T-helper 2 cell (primary cell): ENCODE results near the gene TRPC6.
"Not testable (repeated sequence)": the region's sequence is repeated elsewhere in the genome, so short reads cannot be mapped to it uniquely, and the experiment has no call there.

Experiments used
- DNase-seq, 5 experiments: peaks; one replicate each; pipeline versions ENCODE4 v3.0.0 to v3.0.0-alpha.2; 2012 to 2022

TRPC6 gene

DNA sequence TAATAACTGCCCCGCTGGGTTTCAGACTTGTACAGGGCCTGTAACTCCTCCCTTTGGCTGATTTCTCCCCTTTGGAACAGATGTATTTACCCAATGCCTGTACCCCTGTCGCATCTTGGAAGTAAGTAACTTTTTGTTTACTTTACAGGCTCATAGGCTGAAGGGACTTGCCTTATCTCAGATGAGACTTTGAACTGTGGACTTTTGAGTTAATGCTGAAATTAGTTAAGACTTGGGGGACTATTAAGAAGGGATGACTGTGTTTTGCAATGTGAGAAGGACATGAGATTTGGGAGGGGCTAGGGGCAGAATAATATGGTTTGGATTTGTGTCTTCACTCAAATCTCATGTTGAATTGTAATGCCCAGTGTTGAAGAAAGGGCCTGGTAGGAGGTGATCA, 62.0 kb downstream of the TRPC6 start:
- no peak for DNase-seq

DNA sequence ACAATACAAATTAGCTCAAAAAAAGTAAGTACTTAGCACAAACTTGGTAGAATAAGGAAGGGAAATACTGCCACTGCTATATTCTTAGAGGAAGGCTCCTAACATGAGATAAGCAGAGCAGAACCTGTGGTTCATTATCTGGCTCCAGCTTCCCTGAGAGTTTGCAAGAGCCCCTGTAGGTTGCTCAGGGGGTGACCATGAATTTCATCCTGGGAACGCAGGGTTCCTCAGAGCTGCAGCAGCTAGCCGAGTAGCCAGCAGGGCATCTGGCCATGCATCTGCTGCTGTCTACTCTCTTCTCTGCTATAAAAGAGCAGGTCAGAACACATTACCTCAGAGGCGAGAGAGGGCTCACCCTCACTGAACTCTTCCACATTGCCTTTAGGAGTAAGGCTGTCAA, 67.3 kb downstream of the TRPC6 start:
- no peak for DNase-seq

DNA sequence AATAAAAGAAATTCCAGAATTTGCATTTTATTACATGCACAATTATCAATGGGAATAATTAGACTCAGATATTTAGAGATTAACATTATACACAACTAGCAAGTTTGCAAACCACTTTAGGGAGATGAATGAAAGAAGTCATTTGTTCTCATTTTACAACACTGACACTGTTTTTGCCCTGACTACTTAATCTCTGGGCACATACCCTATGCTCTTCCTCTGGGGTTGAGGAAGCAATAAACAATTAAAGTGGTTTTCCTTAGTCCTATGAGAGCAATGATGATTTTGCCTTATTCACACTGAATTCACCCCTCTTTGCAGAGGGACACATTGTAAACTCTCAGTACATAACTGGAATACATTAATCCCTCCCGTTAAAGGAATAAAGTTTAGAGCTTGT, 72.7 kb downstream of the TRPC6 start:
- DNase-seq = no peak

DNA sequence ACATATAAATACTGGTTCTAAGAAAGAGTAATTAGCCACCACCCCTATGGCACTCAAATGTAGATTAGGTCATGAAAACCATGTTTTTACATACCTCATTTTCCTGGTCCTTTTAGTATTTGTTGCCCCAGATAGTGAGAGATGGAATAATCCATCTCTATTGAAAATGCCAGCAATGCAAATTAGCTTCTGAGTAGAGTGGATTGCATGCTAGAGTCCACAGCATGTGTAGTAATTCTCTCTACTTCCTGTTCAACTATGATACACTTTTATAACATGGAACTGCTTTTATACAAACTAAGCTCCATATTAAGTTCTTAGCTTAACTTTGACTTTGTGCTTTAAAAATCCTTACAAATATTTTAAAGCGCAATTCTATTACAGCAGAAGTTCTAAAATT, 73.2 kb downstream of the TRPC6 start:
- no peak for DNase-seq

DNA sequence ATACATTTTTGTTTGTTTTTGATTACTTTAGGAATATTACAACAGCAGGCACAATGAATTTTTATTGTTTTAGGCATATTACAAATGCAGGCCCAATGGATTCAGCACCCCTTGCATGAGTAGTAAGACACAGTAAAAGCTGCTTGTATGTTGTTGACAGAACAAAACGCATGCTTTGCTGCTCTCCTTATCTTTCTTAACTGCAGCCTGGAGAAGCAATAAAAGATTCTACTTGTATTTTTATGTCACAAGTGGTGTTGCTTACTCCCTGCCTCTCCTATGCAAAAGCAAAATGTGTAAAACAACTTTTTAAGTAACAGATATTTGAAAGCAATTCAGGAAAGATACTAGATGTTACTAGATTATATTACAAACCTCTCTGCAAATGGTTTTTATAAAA, 73.9 kb downstream of the TRPC6 start:
- DNase-seq = no peak

DNA sequence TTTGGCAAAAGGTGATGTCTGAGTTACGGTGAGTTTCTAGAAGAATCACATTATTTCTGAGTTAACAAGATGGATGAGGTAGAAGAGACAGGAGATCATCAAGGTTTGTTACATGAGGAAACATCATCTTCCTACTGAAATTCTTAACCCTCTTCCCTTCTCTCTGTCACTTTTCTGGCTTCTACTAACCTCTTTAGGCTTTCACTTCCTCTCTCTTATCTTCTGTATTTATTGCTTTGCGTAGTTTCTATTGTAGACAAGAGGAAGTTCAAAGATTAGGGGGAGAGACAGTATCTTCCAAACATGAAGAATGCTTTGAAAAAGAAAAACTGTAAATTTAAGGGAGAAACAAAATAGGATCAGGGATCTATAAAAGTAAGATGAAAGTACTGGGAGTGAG, 75.4 kb downstream of the TRPC6 start:
- DNase-seq = no peak

DNA sequence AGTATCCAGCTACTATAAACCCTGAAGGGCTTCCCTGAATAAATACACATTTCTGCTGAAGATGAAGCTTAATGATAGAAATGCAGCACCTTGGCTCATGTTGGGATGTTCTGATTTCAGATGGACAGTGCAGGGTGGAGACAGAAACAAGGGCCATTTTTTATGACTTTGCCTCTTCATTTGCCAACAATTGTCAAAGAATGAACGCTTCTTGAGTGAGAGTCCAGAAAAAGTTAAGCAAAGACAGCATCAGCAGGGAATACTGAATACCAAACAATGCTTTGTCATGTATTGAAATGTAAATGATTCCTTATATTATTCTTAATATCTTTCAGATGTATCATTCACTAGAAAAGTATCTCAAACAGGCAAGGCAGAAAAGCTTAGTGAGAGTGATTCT, 84.9 kb downstream of the TRPC6 start:
- no peak for DNase-seq

DNA sequence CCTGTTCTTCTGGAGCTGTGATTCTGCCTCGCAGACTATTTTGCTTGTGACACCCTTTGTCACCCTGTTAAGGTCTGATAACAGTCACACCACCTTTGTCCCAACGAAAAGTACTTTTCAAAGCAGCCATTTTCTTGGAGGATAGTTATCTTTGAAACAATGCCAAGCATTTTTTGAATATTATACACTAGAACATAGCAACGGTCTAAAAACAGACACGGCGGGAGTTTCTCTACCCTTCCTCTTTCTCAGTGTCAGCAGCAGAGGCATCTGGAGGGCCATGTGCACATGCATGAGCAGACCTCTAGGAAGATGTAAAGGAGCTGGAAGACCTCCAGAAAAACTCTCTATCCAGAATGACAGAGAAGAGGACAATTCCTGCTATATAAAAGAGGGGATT, 86.5 kb downstream of the TRPC6 start:
- no peak for DNase-seq

DNA sequence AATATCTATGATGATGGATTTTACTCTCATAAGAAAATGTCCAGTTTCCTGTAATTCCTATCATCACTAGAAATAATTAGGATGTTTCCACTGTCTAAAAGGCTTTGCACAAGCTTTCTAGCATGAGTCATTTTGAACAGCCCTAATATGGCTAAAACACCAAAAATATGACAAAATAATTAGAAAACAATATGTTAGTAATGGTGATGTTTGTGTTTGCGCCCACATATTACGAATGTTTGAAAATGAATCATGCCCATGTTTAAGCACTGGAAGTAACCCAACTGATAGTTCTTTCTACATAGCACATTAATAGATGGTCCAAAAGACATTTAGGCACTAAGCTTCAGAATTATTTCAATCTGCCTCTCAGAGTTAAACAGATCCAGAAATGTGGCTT, 96.0 kb downstream of the TRPC6 start:
- no peak for DNase-seq

DNA sequence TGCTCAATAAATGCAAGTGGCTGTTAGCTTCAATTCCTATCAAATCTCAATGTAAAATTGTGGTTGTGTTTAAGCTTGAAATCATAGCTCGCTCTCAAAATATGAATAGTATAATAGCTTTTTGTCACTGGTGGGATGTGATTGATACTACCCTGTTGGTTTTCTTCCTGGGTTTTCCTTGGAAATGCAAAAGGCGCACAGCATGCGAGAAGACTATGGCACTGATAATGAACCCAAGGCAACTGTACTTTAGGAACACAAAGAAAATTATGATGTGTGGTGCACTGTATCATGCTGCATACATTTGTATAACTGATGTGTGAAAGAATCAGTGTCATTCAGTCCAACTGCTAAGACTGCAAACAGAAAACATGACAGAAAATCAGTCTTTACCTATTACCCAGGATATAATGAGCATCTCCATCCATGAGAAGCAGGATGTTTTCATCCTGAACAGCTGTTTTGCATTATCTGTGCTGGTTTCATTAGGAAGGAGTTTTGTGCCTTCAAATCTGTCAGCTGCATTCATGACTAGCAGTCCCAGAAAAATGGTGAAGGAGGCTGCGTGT, 101.2 kb downstream of the TRPC6 start:
- DNase-seq = no peak

DNA sequence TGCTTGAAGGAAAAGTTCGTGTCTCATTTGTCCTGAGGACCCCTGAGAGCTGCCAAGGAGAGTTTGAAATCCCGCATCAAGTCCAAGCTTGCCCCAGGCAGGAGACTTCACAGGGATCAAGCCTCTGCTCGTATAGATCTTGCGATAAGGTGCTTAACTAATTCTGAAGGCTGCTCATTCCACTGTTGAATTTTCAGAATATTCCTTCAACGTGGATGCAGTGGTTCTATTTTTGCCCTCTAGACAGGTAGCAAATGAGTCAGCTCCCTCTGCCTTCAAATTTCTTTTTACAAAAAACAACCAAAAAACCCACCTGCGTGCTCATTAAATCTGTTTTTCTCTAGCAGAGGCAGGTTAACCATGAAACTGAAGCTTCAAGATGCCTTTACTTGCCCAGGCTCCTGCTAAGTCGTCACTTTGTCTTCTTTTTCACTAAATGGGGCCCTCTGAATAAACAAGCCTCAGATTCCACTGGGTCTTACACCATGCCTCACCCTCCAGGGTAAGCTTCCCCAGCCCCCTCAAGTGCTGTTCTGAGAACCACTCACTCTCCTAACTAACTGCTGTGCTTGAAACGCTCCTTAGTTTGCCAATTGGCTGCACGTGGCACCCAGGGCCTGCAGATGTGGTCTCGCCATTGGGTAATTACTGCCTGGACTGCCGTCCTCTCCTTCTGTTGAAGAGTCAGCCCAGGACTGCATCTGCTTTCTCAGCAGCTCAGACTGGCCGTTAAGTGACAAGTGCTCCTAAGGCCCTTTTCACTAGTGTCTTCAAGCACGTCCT, 105.0 kb downstream of the TRPC6 start:
- DNase-seq = no peak

DNA sequence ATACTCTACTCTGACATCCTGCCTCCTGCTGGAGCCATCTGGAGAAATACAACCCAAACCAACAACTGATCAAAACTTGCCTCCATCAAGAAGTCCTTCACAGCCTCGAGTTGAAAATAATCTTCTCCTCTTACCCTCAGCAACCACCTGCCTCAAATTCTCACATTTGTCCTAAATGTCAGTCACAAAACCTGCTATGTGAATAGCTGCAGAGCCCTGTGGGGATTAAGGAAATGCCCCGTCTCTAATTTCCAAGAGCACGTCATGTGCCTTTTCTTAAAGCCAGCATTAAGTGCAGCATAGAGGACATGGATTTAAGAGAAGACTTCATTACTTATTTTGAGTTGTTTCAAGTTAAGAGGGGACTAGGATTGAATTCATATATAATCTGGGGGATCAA, 105.9 kb downstream of the TRPC6 start:
- no peak for DNase-seq

DNA sequence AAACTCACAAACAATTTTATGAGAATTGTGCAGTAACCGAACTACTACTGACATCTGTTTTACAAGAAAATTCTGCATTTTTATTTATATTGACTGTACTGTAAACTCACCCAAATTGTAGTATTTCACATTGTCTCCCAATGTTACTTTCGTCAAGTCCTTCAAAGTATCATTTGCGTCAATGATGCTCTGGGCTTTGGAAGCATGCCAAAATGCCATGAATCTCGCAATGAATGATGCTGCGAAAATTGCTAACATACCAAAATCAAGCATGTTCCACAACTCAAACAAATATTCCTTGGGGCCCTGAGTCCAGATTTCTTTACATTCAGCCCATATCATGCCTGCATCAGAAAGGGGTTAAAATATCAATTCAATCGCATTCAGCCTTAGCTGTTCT, 107.6 kb downstream of the TRPC6 start:
- no peak for DNase-seq

DNA sequence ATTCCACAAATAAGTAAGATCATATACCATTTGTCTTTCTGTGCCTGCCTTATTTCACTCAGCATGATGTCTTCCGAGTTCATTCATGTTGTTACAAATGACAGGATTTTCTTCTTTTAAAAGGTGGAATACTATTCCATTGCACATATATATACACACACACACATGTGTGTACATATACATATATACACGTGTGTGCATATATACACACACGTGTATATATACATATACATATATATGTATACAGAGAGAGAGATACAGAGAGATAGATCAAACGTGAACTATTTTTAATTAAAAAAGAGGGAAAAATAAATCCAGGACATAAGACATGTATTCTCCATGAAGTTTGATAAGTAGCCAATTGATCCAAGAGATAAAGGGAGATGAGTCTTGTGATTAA, 108.1 kb downstream of the TRPC6 start:
- DNase-seq = no peak

DNA sequence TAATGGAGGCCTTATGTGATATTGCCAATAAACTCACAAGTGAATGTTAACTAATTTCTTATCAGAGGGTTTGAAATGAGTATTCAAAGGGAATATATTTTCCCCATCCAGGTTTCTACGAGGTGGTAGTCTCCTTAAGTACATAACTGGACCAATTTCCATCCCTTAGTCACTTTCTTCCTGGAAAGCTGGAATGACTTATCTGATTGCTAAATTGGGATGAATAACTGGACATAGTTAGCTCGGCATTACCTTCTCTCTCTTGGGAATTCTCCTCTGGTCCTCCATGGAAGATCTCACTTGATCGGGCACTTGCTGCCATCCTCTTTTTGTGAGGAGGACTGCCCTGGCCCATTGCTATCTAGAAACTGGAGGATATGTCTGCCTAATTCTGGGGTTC, 109.1 kb downstream of the TRPC6 start:
- DNase-seq = no peak

DNA sequence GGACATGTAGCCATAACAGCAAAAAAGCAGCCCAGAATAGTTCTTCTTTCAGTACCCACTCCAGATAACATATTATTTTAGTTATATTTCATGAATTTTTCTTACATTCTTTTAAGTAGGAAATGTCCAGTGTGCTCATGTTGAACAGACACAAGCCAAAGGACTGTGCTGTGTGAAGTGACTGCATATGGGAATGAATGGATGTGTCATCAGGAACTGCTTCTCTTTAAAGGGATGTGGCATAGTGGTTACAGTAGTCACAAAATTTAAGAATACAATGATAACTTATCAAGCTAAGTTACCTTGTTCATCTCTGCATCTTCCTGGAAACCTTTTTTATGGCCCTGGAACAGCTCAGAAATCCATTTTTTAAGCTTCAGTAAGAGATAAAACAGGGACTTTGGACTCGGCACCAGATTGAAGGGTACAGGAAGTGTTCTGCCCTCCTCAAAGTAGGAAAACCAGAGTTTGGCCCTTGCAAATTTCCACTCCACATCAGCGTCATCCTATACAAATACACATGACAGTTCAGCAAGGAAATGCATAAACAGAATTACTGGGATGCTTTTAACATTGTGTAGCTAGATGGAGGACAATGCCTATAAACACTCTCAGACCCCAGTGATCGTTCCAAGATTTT, 112.8 kb downstream of the TRPC6 start:
- no peak for DNase-seq

DNA sequence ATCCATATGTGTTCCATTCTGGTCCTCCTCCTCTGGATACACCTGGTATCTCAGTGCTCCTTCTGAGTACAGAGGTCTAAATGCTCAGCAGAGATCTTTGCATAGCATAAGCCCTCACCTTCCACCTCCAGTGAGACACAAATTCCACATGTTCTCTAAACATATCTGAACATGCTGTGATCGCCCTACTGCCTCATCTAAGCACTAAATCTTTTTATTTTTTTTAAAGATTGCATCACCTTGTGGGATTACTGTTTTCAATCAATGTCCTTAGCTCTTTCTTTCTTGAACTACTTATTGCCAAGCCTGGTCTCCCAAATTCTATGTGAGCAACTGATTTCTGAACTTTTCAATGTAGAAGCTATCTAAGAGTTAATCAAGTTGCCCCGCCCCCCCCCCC, 113.4 kb downstream of the TRPC6 start:
- DNase-seq = no peak

DNA sequence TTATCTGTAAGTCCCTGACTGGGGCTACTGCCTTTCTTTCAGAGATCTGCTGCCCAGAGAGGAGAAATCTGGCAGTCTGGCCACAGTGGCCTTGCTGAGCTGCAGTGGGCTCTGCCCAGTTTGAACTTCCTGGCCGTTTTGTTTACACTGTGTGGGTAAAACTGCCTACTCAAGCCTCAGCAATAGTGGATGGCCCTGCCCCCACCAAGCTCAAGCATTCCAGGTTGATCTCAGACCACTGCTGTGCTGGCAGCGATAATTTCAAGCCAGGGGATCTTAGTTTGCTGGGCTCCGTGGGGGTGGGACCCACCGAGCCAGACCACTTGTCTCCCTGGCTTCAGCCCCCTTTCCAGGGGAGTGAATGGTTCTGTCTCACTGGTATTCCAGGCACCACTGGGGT, 117.5 kb downstream of the TRPC6 start:
- no peak for DNase-seq

DNA sequence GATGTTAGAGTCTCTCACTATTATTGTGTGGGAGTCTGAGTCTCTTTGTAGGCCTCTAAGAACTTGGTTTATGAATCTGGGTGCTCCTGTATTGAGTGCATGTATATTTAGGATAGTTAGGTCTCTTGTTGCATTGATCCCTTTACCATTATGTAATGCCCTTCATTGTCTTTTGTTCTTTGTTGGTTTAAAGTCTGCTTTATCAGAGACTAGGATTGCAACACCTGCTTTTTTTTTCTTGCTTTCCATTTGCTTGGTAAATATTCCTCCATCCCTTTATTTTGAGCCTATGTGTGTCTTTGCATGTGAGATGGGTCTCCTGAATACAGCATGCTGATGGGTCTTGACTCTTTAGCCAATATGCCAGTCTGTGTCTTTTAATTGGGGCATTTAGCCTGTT, 119.4 kb downstream of the TRPC6 start:
- not testable (repeated sequence) for DNase-seq

DNA sequence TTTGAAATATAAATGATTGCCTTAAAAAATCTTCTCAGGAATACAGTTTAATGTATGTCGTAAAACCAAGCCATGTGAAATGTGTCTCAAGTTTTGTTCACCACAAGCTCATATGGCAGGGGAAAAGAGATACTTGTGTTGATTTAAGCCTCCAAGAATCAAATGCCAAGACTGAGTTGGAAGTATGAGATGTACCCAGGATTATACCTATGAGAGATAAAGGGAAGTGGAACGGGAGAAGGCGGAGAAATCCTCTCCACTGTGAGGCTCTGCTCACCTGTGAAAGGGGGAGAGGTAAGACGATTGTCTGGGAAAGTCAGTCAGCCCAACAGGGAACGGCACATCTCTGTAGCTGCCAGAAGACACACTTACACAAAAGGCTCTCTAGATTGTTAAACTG, 124.8 kb downstream of the TRPC6 start:
- DNase-seq = no peak

DNA sequence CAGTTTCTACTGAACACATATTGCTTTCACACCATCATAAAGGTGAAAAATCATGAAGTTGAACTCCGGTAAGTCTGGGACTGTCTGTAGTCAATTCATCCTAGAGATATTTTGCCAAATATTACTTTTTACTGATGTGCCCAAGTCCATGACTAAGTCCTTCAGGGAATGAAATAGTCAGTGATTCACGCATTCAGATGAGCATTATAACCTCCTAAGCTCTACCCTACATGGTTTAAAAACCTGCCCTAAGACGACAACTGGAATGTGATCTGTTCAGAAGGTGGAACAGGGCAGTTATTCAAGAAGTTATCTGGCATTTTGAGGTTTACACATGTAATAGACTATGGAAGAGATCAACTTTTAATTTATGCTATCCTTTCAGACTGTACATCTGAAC, 125.6 kb downstream of the TRPC6 start:
- no peak for DNase-seq

DNA sequence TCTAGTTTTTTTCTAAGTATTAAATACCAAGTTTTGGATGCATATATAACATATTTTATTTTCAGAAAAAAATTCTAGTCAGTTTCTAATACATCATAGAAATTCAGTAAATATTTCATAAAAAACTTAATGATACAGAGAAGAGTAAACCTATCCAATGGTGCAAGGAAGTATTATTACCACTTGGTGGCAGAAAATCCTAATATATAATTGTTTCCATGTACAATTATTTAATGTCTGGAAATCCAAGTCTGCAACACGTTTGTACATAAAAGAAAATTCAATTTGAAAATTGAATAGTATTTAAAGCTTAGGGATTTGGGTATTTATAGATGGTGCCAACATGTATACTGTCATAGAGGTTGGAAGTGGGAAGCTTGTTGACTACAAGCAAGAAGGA, 127.0 kb downstream of the TRPC6 start:
- no peak for DNase-seq

DNA sequence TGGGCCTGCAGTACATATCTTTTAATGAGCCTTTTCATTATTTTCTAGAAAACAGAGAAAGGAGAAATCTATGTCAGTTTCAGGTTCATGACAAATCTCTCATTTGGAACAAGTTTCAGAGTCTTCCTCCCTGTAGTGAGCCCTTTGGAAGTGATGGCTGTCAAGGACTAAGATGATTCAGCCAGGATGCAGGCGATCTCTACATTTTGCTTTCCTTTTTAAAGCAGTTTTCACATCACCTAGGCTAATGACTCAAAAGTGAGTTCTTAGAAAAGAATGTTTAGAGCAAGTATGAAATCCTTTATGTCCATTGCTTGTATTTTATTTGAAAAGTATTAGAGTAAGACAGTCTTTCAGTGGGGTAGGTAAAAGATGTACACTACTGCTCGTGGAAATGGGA, 130.1 kb downstream of the TRPC6 start:
- no peak for DNase-seq

DNA sequence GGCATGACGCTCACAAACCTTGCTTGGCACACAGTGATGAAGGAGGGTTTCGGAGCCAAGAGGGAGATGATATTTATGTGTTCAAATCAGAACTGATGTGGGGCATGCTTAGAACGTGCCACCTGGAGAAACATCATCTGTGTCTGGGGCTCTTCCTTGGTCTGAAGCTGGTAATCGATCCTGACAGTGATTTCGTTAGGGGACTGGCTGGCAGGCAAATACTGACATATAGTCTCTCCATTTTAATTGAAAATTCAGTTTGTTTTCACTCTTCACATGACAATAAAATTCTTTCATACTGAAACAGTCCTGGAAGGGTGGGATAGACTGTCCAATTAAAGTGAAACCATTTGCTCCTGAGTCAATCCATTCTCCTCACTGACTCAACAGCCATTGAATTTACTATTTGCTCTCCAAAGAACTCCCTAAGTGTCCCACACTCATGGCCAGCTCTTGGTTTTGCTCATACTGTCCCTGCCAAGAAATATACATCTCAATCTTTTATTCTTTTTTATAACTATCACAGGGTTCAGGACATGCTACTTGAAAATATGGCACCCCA, 134.8 kb downstream of the TRPC6 start:
- DNase-seq = no peak
